ENCODE measurements around the gene PLEKHA6.
"Not testable (repeated sequence)": the region's sequence is repeated elsewhere in the genome, so short reads cannot be mapped to it uniquely, and the experiment has no call there.

The PLEKHA6 gene

DNA sequence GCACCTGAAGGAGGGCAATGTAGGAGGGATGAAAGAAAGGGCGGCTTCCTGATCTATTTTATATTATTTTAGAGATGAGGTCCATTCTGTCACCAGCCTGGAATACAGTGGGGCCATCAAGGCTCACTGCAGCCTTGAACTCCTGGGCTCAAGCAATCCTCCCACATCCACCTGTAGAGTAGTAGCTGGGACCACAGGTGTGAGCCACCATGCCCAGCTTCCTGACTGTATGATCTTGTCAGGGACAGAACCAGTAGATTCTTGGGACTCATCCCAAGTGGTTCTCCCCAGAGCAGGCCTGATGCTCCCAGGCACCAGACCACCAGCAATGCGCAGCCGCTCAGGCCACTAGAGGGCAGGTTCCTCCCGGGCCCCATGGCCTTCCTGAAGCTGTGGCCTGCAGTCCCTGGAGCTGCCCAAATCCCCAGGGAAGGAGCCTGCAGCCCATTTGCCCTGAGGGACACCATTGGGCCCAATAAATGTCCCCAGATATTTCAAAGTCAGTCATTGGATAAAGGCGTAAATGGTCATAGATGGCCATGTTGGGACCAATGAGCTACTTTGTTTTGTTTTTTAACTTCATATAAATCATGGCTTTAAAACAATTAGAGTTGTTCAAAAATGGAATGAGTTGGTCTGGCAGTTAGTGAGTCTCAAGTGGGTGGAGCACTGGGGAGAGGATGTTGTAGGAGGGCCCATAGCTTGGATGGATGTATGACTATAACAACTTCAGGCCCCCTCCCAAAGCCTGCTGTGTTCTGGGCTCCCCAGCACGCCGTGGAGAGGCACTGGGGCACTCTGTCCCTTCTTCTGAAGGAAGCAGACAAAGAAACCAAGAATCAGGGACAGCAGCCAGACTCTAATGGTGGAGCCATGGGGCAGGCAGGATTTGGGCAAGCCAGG lies 101.3 kb downstream of the PLEKHA6 start:
- no peak for DNase-seq

DNA sequence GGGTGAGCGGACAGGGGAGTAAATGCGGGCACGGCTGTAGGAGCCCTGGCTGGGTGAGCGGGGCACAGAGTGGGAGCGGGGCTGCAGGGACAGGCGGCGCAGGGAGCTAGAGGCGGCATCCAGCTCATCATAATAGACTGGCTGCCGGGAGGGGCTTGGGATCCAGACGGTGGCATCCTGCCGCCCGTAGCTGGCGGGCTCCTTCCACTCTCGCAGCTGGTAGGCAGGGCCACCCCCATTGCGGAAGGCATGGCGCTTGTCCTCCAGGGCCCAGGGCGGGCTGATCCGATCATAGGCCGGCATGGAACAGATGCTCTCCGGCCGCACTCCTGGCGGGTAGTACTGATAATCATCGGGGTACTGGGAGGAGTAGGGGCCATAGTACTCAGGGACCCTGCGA lies 102.3 kb downstream of the PLEKHA6 start:
- no peak for DNase-seq

DNA sequence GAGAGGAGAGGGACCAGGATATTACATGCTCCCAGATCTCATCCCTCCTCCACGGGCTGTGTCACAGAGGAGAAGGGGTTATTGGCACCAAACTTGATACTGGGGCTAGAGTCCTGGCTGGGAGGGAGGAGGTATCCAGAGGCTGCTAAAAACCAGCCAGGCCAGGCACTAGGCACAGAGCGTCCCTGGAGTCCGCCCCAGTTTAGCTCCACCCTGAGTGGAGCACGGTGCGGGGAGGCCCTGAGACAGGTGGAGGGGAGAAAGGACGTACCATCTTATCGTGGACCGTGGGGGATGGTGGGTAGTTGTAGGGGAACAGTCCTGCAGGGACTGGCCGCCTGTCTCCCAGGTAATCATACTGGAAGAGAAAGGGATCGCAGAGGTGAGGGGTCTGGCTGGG lies 103.2 kb downstream of the PLEKHA6 start:
- DNase-seq = no peak

DNA sequence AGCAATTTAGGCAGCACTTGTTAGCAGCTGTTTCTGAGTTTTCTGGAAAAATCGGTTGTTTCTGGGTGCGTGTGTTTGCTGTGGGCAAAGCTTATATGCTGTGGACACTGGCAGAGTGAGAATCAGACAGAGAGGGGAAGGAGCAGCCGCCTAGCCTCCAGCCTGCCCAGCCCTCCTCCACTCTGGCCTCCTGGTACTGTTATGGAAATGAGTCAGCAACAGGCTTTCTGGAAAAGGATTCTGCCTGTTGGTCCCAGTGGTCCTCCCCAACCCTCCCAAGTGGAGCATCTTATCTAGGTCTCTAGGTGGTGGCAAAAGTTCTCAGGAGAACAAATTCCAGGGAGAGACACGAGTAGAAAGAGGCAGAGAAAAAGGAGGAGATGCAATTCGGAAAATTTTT lies 103.8 kb downstream of the PLEKHA6 start:
- DNase-seq = no peak

GRCh38 chr1:204255225-204255624 lies 104.5 kb downstream of the PLEKHA6 start:
- no peak for DNase-seq

DNA sequence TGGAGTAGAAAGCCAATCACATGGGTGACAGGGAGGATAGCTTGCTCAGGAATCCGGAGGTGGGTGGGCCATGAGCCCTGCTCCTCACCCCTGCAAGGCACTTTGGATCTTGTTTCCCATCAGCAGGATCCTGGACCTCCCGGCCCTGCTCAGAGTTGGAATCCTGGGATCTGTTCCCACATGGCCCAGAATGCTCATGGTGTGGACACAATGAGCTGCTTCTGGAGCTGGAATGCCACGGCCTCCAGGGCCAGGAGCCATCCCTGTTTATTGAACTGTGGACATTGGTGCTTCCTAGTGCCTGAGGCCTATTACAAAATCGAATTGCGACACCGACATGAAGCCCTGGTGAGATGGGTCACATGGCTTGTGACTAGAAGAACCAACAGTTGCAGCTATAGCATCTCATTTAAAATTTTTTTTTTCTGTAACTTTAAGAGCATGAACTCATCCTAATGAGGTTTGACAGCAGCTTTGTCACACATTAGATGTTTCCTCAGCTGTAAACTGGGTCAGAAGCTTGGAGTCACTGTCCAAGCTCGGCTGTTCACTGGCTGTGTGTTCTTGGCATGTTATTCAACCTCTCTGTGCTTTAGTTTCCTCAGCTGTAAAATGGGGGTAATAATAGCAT lies 105.6 kb downstream of the PLEKHA6 start:
- no peak for DNase-seq

DNA sequence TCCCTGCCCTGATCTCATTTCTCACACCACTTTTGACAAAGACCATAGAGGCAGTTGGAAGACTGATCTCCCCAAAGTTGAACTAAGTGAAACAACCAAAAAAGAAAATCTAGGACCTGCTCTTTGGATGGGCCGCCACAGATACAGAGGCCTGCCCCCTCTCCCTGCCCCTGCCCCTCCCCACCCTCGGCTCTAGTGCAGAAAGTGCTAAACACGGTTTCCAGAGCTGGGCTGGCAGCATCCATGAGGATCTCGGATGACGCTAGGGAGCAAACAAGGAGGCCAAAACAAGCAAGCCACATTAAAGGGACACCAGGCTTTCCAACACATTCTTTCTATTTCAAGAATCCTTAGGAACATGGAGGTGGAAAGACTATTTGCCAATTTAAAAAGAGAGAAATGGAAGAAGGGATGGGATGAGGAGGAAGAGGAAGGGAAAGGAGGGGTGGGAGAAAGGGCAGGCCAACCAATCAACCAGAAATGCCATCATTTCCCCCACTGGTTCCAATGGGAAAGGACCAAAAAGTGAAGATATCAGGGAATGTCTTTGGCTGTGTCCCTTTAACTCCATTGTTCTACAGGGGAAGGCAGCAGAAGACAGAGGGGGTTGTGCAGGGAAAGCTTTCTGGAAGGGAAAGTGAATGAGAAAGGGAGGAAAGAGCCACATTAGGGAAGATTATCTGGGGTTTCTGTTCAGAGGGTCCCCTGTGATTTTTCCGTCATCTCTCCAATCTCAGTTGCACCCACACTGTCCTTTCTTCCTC lies 107.6 kb downstream of the PLEKHA6 start:
- no peak for DNase-seq

GRCh38 chr1:204251286-204251685 lies 108.4 kb downstream of the PLEKHA6 start:
- no peak for DNase-seq

- DNase-seq = no peak
Measured at GRCh38 chr1:204250428-204251030, 109.2 kb downstream of the PLEKHA6 start.

DNA sequence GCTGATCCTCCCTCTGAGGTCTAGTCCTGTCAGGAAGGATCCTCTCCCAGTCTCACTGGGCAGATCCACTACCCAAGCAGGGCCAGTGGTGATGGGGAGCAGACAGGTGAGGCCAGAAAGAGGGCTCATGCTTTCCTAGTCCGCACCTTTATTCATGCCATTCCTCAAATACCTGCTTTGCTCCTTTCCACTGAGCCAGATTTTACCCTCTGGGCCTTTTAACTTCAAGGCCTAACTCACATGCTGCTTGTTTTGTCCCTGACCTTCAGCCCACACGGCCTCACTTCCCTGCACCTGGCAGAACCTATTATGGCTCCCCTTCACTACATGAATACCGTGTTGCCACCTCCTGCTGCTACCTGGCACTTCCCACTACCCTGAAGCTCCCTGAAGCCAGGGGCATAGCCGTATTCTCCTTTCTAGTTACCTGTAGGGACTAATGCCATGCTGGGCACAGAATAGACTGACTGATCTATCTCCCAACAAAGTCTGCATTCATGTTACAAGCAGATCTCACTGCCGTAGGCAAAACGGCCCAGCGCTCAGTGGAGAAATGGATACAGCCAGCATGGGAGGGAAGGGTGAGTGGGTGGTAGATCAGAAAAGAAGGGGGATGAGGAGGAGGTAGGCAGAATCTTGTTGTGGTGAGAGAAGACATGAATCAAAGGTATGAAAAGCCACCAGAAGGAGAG lies 109.8 kb downstream of the PLEKHA6 start:
- DNase-seq = no peak

DNA sequence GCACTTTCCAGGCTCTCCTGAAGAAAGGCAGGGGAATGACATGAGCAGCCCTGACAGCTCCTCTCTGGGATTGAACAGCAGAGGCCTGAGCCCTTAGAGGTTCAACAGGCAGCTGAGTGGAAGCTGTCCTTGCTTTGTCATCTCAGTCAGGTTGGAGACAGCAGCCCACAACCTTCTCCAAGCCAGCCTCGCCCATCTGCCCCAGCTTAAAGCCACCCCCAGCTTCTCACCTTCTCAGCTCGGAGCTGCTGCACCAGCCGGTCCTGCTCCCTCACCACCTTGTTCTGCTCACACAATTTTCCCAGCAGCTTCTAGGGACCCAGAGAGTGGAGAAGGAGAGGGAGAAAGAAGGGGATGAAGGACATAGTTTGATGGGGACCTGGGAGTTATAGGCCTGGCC lies 110.8 kb downstream of the PLEKHA6 start:
- no peak for DNase-seq

DNA sequence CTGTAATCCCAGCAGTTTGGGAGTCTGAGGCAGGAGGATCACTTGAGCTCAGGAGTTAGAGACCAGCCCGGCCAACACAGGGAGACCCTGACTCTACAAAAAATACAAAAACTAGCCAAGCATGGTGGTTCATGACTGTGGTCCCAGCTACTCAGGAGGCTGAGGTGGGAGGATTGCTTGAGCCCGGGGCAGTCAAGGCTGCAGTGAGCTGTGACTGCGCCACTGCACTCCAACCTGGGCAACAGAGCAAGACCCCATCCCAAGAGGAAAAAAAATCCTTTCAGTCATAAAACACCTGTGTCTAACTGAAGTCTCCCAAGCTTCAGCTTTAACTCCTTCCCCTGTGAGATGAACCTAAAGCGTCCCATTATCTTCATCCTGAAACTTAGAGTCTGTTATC lies 112.9 kb downstream of the PLEKHA6 start:
- no peak for DNase-seq

GRCh38 chr1:204242920-204243319 lies 116.8 kb downstream of the PLEKHA6 start:
- DNase-seq = no peak

DNA sequence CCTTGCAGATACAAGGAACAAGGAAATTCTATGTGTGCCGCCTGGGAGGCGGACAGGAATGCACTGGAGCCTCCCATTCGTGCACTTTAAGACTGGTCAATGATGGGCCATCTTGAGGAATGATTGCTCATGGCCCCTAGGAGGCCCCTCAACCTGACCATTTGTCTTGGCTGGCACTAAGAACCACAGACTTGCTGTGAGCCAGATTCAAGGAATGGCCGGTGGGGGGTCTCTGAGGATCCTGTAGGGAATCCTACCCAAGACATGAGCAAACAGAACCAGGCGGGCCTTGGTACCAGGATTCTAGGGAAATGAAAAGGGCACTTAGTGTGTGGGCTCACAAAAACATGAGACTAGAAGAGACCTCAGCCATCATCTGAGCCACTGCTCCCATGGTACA lies 117.8 kb downstream of the PLEKHA6 start:
- DNase-seq = no peak

DNA sequence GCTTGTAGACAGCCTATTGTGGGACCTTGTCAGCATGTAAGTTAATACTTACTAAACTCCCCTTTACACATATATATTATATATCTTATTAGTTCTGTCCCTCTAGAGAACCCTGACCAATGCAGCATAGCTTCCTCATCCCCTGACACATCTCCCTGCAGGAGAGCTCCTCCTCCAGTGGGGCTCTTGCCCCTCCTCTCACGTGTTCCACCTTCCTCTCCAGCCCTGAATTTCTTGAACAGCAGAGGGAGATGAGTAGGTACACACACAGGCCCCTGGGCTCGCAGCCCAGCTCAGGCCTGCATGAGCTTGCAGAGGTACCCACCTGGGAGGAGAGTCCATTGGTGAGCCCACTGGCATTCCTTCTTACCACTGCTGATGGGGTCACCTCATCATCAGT lies 118.7 kb downstream of the PLEKHA6 start:
- no peak for DNase-seq

DNA sequence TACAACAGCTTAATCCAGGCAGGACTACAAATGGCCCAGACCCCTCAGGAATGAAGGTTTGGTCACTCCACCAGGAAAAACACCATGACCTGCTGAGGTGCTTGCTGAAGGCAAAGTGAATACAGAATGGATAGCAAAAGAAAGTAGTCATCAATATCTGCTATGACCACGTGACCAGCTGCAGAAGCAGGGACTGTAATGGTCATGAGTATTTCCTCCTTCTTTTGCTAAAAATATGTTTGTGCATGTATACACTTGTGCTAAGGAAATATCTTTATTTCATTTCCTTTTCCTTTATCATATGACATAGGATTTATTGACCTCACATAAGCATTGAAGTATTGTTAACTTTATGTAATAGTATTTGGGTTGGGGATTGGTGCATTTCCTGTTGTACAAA lies 119.5 kb downstream of the PLEKHA6 start:
- no peak for DNase-seq

- DNase-seq = not testable (repeated sequence)
Measured at GRCh38 chr1:204239401-204239800, 120.3 kb downstream of the PLEKHA6 start.

GRCh38 chr1:204238520-204238919 lies 121.2 kb downstream of the PLEKHA6 start:
- not testable (repeated sequence) for DNase-seq

GRCh38 chr1:204237515-204237914 lies 122.2 kb downstream of the PLEKHA6 start:
- not testable (repeated sequence) for DNase-seq

DNA sequence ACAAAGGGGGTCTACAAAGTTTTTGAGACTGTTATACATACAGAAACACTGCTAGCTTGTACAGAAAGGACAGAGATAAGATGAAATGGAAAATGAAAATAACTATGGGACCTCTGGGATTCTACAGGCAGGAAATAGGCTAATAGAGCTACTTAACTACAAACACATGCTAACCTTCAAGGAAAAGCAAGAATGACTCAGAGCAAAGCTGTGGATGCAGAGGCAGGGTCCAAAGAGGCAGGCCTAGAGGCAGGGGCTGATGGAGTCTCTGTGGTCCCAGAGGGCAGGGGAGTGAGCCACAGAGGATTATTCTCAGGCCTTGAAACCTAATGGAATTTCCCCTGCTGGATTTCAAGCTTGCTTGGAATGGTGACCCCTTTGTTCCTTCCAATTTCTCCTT lies 127.2 kb downstream of the PLEKHA6 start:
- DNase-seq = no peak

GRCh38 chr1:204230211-204230610 lies 129.5 kb downstream of the PLEKHA6 start:
- no peak for DNase-seq

DNA sequence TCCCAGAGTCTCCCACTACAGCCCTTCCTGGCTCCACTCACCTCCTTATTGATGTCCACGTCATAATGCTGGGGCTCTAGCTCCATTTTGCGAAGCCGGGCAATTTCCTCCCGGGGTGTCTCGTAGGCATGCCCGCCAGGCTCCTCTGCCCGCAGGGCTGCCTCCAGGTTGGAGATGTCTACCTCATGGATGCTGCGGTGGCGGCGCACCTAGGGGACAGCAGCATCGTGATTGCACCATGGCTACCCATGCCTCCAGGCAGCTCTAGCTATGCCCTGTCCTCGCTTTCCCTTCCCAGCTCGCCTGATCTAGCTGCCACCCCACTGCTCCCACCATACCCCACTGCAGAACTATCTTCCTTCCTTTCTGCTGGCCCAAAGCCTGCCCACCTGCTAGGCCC lies 130.8 kb downstream of the PLEKHA6 start:
- DNase-seq = no peak

Data from effector CD4-positive, alpha-beta T cell (primary cell).